Mammary epithelial cell (primary cell): ENCODE measurements around the gene DLG1.

Source experiments
- CTCF ChIP-seq, 2 donors: IDR thresholded peaks in 1 of 2; conservative IDR thresholded peaks in 1 of 2; 2 replicates each; pipeline ENCODE4 v1.5.1; 2011 to 2012; ENCODE audit warnings: inconsistent platforms in 2 of 2, low read length in 2 of 2, mild to moderate bottlenecking in 2 of 2, control low read depth in 1 of 2, low read depth in 1 of 2; ENCODE audit not compliant: insufficient read depth in 1 of 2; ENCODE audit errors: extremely low read depth in 1 of 2
- EZH2 ChIP-seq: IDR thresholded peaks from 2 replicates; pipeline ENCODE4 v1.6.1; 2012; ENCODE audit warnings: low read length, inconsistent platforms, borderline replicate concordance

- no peak for TF ChIP-seq CTCF (conservative IDR thresholded peaks at IDR 0.05 in 1 of 2, IDR thresholded peaks at IDR 0.05 in 1 of 2; ENCODE audit: extremely low read depth in 1 of 2, insufficient read depth in 1 of 2, low read depth in 1 of 2, low read length in 2 of 2)
- no peak for TF ChIP-seq EZH2
Observed at GRCh38 chr3:196998966-196999760, 299.2 kb downstream of the DLG1 start.
